Measurements from ENCODE around the gene SEC22A. TPM values are rescaled to one million over a fixed set of nuclear protein-coding genes. Genes with fewer than 3 reads are reported as not detected.

The SEC22A gene
- total and polyA plus RNA-seq, 2 of the 8 experiments (the other 6 are each of a cell fraction or from before 2014, with no cell fraction given) = 10.6 to 17.1 TPM

DNA sequence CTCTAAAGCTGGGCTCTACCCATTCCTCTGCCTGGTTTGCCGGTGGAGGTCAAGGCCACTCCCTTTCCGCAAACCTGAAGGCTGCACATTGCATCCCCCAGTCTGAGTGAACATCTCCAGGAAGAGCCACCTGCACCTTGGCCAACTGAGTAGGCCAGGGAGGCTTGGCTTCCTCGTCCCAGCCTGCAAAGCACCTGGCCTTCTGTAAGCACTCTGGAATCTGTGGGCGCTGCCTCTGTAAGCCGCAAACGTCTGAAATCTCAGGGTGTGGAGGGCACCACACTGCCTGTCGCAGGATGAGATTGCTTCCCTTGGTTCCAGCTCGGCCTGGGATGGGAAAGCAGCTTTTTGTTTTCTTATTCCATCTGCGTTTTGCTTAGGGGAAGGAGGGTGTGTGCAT, 81.3 kb downstream of the SEC22A start:
- Histone ChIP-seq H3K4me2 (ENCODE audit: insufficient read depth in 1 of 2, low read depth in 2 of 2, low read length in 2 of 2) (no peak overlapping the region), H3K36me3 (ENCODE audit: control insufficient read depth in 2 of 4, insufficient read depth in 4 of 4, low read length in 3 of 4) (peaks cover 2 to 24% (median 11%) of the 10 kb centered on the region in 4 experiments; a peak in 5 of 8 replicates), H3K9ac (replicated peaks in 1 of 4; ENCODE audit: extremely low read depth in 1 of 4, low read depth in 3 of 4, low read length in 3 of 4) (no peak overlapping the region), H3K27me3 (replicated peaks in 1 of 4; ENCODE audit: control insufficient read depth in 3 of 4, extremely low read depth in 1 of 4, insufficient read depth in 3 of 4, low read length in 3 of 4) (no peaks in the 10 kb centered on the region), H2BK5ac (ENCODE audit: low read depth, low read length) (no peak overlapping the region), H3K18ac (ENCODE audit: extremely low read depth, low read length) (no peak overlapping the region), H3K4me3 (ENCODE audit: extremely low read depth in 1 of 4, insufficient read depth in 2 of 4, low read depth in 3 of 4, low read length in 4 of 4) (no peak overlapping the region), H3K79me2 (ENCODE audit: control insufficient read depth in 1 of 2, insufficient read depth in 2 of 2, low read length in 2 of 2) (no peaks in the 10 kb centered on the region), H4K5ac (ENCODE audit: insufficient read length, low read depth, low read length) (no peak overlapping the region), H3K14ac (ENCODE audit: insufficient read length) (no peak overlapping the region), H3K23ac (ENCODE audit: insufficient read length) (no peak overlapping the region), H3K4ac (replicated peaks; ENCODE audit: insufficient read length, low read depth, low read length) (no peak overlapping the region), H2AK5ac (ENCODE audit: low read depth, low read length) (no peak overlapping the region), H3K27ac (ENCODE audit: low read depth, low read length) (no peak overlapping the region), H3K79me1 (ENCODE audit: low read depth, low read length) (no peaks in the 10 kb centered on the region), H3K23me2 (ENCODE audit: low read depth, low read length) (no peaks in the 10 kb centered on the region), H4K91ac (replicated peaks; ENCODE audit: insufficient read length, low read length) (no peak overlapping the region), H3K9me3 (ENCODE audit: insufficient read depth in 2 of 2, low read depth in 1 of 2, low read length in 1 of 2) (no peaks in the 10 kb centered on the region), H2BK15ac (ENCODE audit: low read length) (no peak overlapping the region), H3K56ac (replicated peaks; ENCODE audit: insufficient read length, low read depth, low read length) (no peak overlapping the region), H3K4me1 (replicated peaks in 1 of 4; ENCODE audit: control insufficient read depth in 3 of 4, insufficient read depth in 4 of 4, low read length in 3 of 4) (peaks cover 0 to 9% (median 2%) of the 10 kb centered on the region in 4 experiments; a peak in 5 of 7 replicates), H2BK12ac (ENCODE audit: low read depth, low read length) (no peak overlapping the region), H2AFZ (ENCODE audit: low read length) (no peak overlapping the region), H4K8ac (ENCODE audit: extremely low read depth, insufficient read depth, low read length) (no peak overlapping the region), H2BK120ac (replicated peaks; ENCODE audit: low read depth, low read length) (no peak overlapping the region), H2BK20ac (ENCODE audit: low read length) (no peak overlapping the region), H4K20me1 (replicated peaks in 1 of 2; ENCODE audit: control insufficient read depth in 1 of 2, insufficient read depth in 2 of 2, low read length in 2 of 2) (peaks cover 4 to 24% of the 10 kb centered on the region in 2 experiments)
- CTCF ChIA-PET (ENCODE audit: partially characterized antibody) = interaction anchor here (0.7 to 4.0 kb wide), 15 partner anchors 8 to 265 kb away, joined by 3 to 15 read pairs (median 5); no protein-coding TSS in a partner anchor
- 92% methylated on average over 9 of the region's 9 CpGs; no CpG with 5 or more reads in 1 of the 2 experiments for WGBS, 2 experiments (ENCODE audit: extremely low coverage in 1 of 2, insufficient coverage in 1 of 2, insufficient read length in 1 of 2, insufficient replicate concordance in 2 of 2, low coverage in 1 of 2, low lambda C conversion rate in 2 of 2, missing lambda C conversion rate in 1 of 2)
- TF ChIP-seq ASH2L (IDR thresholded peaks at IDR 0.05; ENCODE audit: low read length) (no peak), RBBP5 (IDR thresholded peaks at IDR 0.05; ENCODE audit: borderline replicate concordance, low read depth, low read length) (no peak), HDAC6 (IDR thresholded peaks at IDR 0.05; ENCODE audit: low read depth, low read length) (no peak), SP1 (IDR thresholded peaks at IDR 0.05; ENCODE audit: low read depth, low read length) (no peak), POU5F1 (IDR thresholded peaks at IDR 0.05; ENCODE audit: low read depth, low read length) (no peak), SP4 (IDR thresholded peaks at IDR 0.05; ENCODE audit: low read length) (no peak), BACH1 (IDR thresholded peaks at IDR 0.05; ENCODE audit: low read length) (no peak), GTF2F1 (IDR thresholded peaks at IDR 0.05; ENCODE audit: borderline replicate concordance, low read depth, low read length) (no peak), EP300 (IDR thresholded peaks at IDR 0.05; ENCODE audit: borderline replicate concordance in 1 of 2, low read depth in 2 of 2, low read length in 2 of 2) (no peak), YY1 (IDR thresholded peaks at IDR 0.05; ENCODE audit: low read depth, low read length) (no peak), JUN (IDR thresholded peaks at IDR 0.05; ENCODE audit: low read depth, low read length) (no peak), SIRT6 (IDR thresholded peaks at IDR 0.05; ENCODE audit: low read length) (no peak)
- TF ChIP-seq, protein P1, sequence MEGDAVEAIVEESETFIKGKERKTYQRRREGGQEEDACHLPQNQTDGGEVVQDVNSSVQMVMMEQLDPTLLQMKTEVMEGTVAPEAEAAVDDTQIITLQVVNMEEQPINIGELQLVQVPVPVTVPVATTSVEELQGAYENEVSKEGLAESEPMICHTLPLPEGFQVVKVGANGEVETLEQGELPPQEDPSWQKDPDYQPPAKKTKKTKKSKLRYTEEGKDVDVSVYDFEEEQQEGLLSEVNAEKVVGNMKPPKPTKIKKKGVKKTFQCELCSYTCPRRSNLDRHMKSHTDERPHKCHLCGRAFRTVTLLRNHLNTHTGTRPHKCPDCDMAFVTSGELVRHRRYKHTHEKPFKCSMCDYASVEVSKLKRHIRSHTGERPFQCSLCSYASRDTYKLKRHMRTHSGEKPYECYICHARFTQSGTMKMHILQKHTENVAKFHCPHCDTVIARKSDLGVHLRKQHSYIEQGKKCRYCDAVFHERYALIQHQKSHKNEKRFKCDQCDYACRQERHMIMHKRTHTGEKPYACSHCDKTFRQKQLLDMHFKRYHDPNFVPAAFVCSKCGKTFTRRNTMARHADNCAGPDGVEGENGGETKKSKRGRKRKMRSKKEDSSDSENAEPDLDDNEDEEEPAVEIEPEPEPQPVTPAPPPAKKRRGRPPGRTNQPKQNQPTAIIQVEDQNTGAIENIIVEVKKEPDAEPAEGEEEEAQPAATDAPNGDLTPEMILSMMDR (IDR thresholded peaks at IDR 0.05; ENCODE audit: control extremely low read depth in 1 of 3, insufficient read depth in 1 of 3, low read depth in 1 of 3, low read length in 3 of 3) = no peak
- POLR2A ChIA-PET (ENCODE audit: partially characterized antibody) = interaction anchor here (2.6 to 2.8 kb wide), 2 partner anchors 9 to 32 kb away, joined by 8 to 11 read pairs; no protein-coding TSS in a partner anchor
- FAIRE-seq (no peak), DNase-seq (ENCODE audit: low read depth in 1 of 2, low spot score in 2 of 2) (no peak)
